Measurements from ENCODE around the gene SH2D3A. TPM values are rescaled to one million over a fixed set of nuclear protein-coding genes. Genes with fewer than 3 reads are reported as not detected.

Gene SH2D3A
- total RNA-seq, 1 donor from 2014 or later: 0.32 TPM

DNA sequence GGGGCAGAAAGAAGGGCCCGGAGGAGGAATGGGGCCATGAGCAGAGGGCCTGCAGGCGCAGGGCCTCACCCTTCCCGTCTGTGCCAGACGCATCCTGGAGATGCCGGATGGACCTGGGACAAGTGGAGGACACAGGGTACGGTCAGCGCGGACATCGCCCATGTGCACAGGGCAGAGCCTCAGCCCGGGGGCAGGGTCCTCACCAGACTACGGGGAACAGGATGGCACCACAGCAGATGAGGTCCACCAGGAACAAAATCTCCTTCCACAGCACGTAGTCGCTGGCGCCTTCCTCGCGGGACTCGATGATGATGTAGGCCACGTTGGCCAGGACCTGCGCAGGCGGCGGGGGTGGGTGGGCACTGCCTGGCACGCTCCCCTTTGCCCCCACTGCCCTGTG lies 35.4 kb downstream of the SH2D3A start:
- peaks cover 5% of the 10 kb centered on the region for H3K4me1 Mint-ChIP-seq (ENCODE audit: low read depth, unreplicated experiment)
- no peak overlapping the region for H3K4me3 Mint-ChIP-seq (ENCODE audit: unreplicated experiment)
- H3K9me3 Mint-ChIP-seq (ENCODE audit: unreplicated experiment): peaks cover 2% of the 10 kb centered on the region
- DNase-seq: no peak
- H3K36me3 Mint-ChIP-seq (ENCODE audit: unreplicated experiment): no peaks in the 10 kb centered on the region
- TF ChIP-seq, protein P1, sequence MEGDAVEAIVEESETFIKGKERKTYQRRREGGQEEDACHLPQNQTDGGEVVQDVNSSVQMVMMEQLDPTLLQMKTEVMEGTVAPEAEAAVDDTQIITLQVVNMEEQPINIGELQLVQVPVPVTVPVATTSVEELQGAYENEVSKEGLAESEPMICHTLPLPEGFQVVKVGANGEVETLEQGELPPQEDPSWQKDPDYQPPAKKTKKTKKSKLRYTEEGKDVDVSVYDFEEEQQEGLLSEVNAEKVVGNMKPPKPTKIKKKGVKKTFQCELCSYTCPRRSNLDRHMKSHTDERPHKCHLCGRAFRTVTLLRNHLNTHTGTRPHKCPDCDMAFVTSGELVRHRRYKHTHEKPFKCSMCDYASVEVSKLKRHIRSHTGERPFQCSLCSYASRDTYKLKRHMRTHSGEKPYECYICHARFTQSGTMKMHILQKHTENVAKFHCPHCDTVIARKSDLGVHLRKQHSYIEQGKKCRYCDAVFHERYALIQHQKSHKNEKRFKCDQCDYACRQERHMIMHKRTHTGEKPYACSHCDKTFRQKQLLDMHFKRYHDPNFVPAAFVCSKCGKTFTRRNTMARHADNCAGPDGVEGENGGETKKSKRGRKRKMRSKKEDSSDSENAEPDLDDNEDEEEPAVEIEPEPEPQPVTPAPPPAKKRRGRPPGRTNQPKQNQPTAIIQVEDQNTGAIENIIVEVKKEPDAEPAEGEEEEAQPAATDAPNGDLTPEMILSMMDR (IDR thresholded peaks at IDR 0.05; ENCODE audit: partially characterized antibody, unreplicated experiment): no peak
- H3K27ac Mint-ChIP-seq (ENCODE audit: unreplicated experiment): no peak overlapping the region
- peaks cover 5% of the 10 kb centered on the region for H3K27me3 Mint-ChIP-seq (ENCODE audit: unreplicated experiment)

DNA sequence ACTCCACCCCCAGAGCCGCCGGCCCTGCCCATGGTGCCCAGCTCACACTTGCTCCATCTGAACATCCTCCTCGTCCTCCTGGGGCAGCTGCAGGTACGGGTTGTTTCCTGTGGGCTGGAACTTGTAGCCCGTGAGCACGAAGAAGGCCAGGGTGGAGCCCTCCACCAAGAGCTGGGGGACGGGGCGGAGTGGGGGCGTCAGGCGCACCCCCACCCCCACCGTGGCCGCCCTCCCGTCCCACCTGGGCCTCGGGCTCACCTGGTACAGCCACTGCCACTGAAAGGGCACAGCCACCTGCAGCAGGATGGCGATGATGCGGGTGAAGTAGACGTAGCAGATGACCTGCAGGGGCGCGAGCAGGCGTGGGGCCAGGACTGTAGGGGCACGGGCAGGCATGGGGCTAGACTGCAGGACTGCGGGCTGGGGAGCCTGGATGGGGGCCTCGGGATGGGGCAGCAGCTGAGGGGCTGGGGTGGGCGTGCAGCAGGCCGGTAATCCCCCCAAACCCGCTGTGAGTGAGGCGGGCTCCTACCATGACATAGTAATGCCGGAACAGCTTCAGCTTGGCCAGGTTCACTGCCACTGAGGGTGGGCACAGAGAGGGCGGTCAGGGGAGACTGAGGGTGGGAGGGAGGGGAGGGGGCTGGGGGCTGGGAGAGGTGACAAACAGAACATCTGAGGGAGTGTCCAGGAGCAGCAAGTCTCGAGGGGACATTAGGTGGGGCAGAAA lies 36.1 kb downstream of the SH2D3A start:
- Mint-ChIP-seq H3K27ac (ENCODE audit: unreplicated experiment) (no peak overlapping the region), H3K4me1 (ENCODE audit: low read depth, unreplicated experiment) (peaks cover 1% of the 10 kb centered on the region), H3K4me3 (ENCODE audit: unreplicated experiment) (no peak overlapping the region), H3K9me3 (ENCODE audit: unreplicated experiment) (peaks cover 2% of the 10 kb centered on the region), H3K36me3 (ENCODE audit: unreplicated experiment) (no peaks in the 10 kb centered on the region), H3K27me3 (ENCODE audit: unreplicated experiment) (peaks cover 3% of the 10 kb centered on the region)
- TF ChIP-seq, protein P1 (IDR thresholded peaks at IDR 0.05; ENCODE audit: partially characterized antibody, unreplicated experiment): no peak
- DNase-seq: no peak

DNA sequence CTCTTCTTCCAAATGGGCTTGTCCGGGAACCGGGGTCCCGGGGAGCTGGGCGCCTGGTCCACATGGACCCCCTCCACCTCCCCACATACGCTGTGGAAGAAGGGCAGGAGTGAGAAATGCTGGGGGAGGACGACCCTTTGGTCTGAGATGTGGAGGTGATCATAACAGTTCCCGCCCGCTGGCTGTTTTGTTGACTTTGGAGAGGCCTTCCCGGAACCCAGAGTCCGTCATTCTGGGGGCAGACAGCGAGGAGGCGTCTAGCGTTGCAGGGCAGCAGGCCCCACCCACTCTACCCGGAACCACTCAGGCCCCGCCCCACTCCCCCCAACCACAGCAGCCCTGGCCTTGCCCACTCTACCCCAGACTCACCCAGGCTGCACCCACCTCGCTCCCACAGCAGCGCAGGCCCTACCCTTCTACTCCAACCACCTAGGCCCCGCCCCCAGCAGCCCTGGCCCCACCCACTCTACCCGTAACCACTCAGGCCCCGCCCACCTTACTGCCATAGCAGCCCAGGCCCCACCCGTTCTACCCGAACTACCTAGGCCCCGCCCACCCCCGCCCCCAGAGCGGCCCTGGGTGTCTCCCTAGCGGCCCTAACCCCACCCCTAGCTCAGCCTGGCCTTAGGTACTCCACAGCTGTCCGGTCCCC lies 37.0 kb downstream of the SH2D3A start:
- no peak overlapping the region for H3K4me3 Mint-ChIP-seq (ENCODE audit: unreplicated experiment)
- H3K27ac Mint-ChIP-seq (ENCODE audit: unreplicated experiment): no peak overlapping the region
- peaks cover 4% of the 10 kb centered on the region for H3K4me1 Mint-ChIP-seq (ENCODE audit: low read depth, unreplicated experiment)
- TF ChIP-seq, protein P1 (IDR thresholded peaks at IDR 0.05; ENCODE audit: partially characterized antibody, unreplicated experiment): no peak
- H3K9me3 Mint-ChIP-seq (ENCODE audit: unreplicated experiment): peaks cover 2% of the 10 kb centered on the region
- peaks cover 3% of the 10 kb centered on the region for H3K27me3 Mint-ChIP-seq (ENCODE audit: unreplicated experiment)
- H3K36me3 Mint-ChIP-seq (ENCODE audit: unreplicated experiment): no peaks in the 10 kb centered on the region
- peak; percentile 40 for DNase-seq

DNA sequence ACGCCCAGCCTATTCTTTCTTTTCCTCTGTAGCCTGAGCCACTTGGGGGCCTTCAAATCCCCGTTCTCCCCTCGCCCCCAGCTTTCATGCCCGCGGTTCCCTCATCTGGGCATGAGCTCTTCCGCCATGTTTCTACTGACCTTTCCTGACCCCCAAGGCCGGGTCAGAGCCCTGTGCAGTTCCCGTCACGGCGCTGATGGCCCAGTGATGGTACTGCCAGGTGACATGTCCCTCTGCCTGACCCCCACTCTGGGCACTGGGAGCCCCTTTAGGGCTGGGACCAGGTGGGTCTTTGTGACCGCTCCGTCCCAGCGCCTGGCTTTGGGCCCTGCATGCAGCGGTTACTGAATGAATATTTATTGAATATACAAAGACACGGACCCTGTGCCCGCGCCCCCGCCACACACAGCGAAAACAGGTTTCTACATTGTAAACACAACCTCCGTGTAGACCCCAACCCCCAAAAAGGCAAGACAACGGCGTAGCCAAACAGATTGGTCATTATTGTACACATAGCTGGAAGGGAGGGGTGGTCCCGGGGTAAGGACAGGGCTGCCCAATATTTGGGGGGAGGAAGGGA lies 37.6 kb downstream of the SH2D3A start:
- H3K4me3 Mint-ChIP-seq (ENCODE audit: unreplicated experiment): no peak overlapping the region
- H3K4me1 Mint-ChIP-seq (ENCODE audit: low read depth, unreplicated experiment): peaks cover 4% of the 10 kb centered on the region
- H3K36me3 Mint-ChIP-seq (ENCODE audit: unreplicated experiment): no peaks in the 10 kb centered on the region
- TF ChIP-seq, protein P1 (IDR thresholded peaks at IDR 0.05; ENCODE audit: partially characterized antibody, unreplicated experiment): no peak
- H3K27ac Mint-ChIP-seq (ENCODE audit: unreplicated experiment): no peak overlapping the region
- no peak for DNase-seq
- peaks cover 3% of the 10 kb centered on the region for H3K9me3 Mint-ChIP-seq (ENCODE audit: unreplicated experiment)
- peaks cover 2% of the 10 kb centered on the region for H3K27me3 Mint-ChIP-seq (ENCODE audit: unreplicated experiment)

DNA sequence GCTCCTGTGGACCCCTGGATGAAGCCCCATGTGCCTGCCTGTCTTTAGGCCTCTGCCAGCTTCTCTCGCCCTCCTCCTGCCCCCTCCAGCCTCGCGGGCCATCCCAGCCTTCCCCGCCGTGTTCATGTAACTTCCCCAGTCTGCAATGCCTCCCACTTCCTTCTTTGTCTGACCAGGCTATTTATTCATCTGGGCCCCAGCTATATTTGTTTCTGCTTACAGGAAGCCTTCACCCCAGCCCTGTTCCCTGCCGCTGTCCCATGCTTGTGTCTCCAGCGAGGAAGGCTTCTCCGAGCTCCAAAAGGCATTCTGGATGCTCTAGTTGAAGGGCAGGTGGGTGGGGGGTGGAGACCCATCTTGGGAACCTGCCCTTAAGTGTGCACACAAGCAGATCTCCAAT lies 38.9 kb downstream of the SH2D3A start:
- Mint-ChIP-seq H3K27ac (ENCODE audit: unreplicated experiment) (no peak overlapping the region), H3K9me3 (ENCODE audit: unreplicated experiment) (peaks cover 1% of the 10 kb centered on the region), H3K4me3 (ENCODE audit: unreplicated experiment) (no peak overlapping the region), H3K36me3 (ENCODE audit: unreplicated experiment) (no peaks in the 10 kb centered on the region), H3K4me1 (ENCODE audit: low read depth, unreplicated experiment) (peaks cover 4% of the 10 kb centered on the region), H3K27me3 (ENCODE audit: unreplicated experiment) (peaks cover 2% of the 10 kb centered on the region)
- no peak for DNase-seq
- TF ChIP-seq, protein P1 (IDR thresholded peaks at IDR 0.05; ENCODE audit: partially characterized antibody, unreplicated experiment): no peak
